ENCODE data around the gene CDK6.

The CDK6 gene

DNA sequence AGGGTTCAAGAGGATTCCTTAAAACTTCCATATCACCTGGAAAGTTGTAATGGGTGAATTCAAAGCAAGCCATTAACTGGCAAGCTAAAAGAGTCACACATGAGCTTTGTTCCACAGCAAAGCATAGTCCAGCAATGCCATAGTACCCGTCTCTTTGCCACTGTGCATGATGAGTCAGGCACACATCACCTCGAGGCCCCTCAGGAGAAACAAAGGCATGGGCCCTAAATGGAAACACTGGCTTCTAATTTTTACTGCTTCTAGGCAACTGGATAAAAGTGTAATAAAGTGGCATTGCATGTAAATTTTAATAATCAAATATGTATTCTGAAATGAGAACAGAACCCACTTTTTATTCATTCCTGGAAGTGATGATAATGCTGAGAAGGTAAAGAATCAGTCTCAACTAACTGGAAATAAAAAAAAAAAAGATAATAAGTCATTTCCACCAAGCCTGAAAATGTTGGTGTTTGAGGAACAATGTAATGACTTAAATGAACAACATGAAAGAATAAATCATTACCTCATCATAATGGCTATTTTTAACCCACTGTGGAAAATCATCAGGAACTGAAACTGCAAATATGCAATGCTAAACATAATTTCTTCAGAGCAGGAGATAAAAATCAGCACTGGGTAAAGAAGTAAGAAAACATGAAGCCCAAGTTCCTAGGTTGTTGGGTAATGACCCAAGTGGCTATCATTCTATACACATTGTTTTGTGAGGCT, 104.9 kb downstream of the CDK6 start:
- DNase-seq = peak; percentile 58

- DNase-seq = no peak
Measured at GRCh38 chr7:92730808-92731207, 105.6 kb downstream of the CDK6 start.

DNA sequence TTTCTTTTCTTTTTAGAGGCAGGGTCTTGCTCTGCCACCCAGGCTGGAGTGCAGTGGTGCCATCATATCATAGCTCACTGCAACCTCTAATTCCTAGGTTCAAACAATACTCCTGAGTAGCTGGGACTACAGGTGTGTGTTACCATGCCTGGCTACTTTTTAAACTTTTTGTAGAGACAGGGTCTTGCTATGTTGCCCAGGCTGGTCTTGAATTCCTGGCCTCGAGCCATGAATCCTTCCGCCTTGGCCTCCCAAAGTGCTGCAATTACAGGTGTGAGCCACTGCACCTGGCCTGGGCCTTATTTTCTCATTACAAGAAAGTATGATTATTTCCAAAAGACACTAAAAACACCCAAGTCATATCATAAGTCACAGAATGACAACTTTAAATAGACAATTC, 106.6 kb downstream of the CDK6 start:
- no peak for DNase-seq

- no peak for DNase-seq
Measured at GRCh38 chr7:92729172-92729571, 107.2 kb downstream of the CDK6 start.

- DNase-seq = no peak
Measured at GRCh38 chr7:92727755-92728154, 108.6 kb downstream of the CDK6 start.

- DNase-seq = no peak
Measured at GRCh38 chr7:92725161-92725925, 111.0 kb downstream of the CDK6 start.

DNA sequence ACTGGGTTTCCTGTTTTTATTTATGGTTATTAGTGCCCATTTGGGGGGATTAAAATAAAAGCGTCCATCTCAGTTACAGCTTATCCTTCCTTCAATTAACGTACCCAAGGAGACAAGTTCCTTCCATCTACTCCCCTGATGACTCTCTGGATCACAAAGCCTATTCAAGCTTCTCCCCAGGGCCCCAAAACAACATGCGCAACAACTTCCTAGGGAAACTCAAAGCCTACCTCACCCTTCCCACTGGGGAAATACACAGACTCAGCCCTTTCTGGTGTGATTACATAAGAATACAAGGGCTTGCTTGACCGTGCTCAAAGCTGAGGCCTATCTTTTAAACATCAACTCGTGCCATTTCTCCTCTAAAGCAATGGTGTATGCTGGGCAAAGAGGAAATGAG, 112.4 kb downstream of the CDK6 start:
- DNase-seq = no peak

- DNase-seq = no peak
Measured at GRCh38 chr7:92723205-92723604, 113.2 kb downstream of the CDK6 start.

- no peak for DNase-seq
Measured at GRCh38 chr7:92722541-92722940, 113.8 kb downstream of the CDK6 start.

- DNase-seq = no peak
Measured at GRCh38 chr7:92720604-92721350, 115.6 kb downstream of the CDK6 start.

GRCh38 chr7:92717993-92718716, 118.2 kb downstream of the CDK6 start:
- DNase-seq = peak; percentile 62

DNA sequence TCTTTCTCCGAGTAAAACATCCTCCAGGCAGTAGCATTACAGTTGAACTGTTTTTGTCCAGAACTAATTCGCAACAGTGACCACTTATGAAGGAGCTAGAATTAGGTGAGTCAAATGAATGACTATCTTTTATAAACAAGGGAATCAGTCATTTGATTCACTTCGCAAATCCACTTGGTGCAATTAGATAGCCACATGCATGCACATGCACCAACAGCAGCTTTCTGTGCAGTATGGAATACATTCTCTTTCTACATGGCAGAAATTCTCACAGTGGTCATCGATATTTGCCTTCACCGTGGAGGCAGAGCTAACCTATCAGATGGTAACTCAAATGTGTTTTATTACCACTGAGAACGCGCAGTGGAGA, 118.8 kb downstream of the CDK6 start:
- DNase-seq = no peak

DNA sequence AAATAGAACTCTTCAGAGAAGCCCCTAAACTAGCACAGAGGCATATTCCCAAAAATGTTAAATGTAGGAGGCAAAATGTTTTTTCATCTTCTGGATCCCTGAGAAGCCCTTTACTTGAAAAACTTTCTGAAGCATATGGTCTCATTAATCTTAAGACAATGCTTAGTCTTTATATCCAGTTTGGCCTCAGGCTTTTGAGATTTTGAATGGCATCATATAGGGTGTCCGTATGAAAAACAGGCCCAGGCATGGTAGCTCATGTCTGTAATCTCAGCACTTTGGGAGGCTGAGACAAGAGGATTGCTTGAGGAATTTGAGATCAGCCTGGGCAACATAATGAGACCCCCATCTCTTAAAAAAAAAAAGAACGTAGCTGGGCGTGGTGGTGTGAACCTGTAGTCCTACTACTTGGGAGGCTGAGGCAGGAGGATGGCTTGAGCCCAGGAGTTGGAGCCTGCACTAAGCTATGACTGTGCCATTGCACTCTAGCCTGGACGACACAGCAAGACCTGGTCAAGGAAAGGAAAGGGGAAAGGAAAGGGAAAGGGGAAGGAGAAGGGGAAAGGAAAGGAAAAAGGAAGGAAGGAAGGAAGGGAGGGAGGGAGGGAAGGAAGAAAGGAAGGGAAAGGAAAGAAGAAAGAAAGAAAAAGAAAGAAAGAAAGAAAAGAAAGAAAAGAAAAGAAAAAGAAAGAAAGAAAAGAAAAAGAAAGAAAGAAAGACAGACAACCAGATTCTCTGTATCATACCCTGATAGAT, 119.4 kb downstream of the CDK6 start:
- no peak for DNase-seq

DNA sequence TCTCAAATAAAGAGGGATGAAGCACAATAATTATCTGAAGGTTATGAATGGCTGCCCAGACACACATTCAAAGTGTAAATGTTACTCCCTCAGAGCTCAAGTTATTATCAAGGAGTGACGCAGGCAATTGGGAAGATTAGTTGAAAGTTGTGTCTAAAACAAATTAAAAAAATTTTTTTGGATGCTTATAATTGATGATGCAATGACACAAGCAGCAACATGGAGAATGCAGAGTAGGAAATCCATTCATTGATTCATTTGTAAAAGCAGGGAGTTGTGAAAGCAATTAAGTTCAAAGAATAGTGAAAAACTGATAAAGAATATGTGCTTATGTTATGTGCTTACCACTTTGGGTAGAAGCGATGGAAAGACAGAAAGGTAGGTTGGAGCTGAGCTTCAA, 120.4 kb downstream of the CDK6 start:
- no peak for DNase-seq

DNA sequence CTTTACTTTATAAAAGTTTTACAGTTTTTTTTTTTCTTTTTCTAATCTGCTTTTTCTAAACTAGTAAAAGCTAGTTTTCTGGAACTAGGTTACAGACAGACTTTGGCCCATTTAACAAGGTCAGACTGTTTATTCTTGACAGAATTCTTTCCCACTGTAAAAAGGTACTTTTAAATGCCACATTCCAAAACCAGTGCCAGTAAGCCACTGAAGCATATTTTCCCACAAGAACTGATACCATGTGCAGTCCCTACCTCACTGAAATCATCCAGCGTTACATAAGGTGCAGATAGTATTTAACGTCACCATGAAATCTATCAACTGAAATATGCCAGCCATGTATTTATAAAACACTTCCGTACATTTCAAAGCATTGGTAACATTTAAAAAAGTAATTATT, 121.6 kb downstream of the CDK6 start:
- DNase-seq = no peak

GRCh38 chr7:92714280-92714679, 122.1 kb downstream of the CDK6 start:
- no peak for DNase-seq

DNA sequence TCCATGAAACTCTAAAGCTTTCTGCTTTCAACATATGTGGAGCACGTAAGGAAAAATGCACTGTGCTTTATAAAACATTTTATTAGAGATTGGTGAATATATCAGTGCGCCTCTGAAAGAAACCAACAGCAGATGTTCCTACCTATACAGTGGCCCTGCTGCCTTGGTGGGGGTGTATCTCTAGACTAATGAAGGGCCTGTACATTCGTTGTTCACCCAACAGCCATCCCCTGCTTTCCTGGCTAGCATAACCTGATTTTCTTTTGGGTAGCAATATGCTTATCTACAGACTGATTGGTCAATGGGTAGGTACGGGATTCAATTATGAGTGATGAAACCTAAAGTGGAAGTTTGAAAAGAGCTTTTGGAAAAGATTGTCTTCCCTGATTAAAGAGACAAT, 126.5 kb downstream of the CDK6 start:
- DNase-seq = no peak

DNA sequence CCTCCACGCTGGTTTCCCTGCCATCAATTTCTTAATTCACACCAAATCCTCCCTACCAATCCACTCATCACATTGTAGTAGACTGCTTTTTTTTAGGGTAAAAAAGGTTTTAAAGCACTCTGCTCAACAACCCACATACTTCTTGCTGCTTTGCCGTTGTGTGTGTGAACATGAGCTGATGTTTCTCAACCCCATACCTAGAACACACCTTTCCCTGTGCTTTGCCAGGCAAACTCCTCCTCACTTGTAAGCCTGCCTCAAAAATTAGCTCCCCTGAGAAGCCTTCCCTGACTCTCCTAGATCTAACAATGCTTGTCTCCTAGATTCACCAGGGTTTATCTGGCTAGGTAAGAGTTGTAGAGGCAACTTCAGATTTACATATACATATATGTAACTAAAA, 127.2 kb downstream of the CDK6 start:
- no peak for DNase-seq

DNA sequence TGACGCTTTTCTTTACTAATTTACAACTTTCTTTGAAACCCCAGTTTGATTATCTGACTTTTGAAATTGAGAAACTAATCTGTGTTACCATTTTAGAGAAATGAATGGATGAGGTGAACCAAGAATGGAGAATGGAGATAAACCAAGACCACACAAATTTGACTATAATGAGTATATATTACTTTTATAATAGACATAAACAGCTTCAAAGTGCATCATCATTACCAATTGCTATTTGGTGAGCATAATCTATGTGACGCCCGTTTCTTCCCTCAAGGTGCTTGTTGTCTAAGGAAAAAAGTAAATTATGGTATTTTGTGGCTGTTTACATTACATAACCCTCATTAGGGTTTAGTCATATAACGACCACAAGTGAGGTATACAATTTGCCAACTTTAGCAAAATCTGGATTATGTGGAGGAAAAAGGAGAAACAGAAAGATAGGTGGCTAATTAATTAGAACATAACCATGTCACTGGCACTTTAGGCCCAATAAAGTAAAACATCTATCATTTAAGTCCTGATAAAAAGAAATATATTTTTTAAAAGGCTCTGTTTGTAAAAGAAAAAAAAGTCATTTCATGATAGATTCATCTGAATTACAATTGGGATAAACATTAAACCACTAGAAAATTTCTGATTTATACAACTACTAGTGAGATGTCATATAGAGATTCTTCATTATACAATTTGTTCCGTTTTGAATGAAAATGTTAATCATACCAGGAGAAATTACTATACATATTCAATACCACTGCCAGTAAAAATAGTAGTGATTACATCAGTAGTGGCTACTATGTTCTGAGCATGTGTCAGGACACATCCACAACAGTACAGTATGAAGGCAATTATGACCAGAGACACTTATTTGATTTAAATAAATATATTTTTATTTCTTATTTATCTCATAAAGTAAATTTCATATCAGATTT, 128.0 kb downstream of the CDK6 start:
- DNase-seq = no peak

- DNase-seq = no peak
Measured at GRCh38 chr7:92707435-92707834, 128.9 kb downstream of the CDK6 start.

- DNase-seq = no peak
Measured at GRCh38 chr7:92706563-92706962, 129.8 kb downstream of the CDK6 start.

Data from activated naive CD4-positive, alpha-beta T cell treated with Interleukin-2 at 50 U/mL for 16 hours (primary cell).